Epithelial cell of proximal tubule (primary cell): ENCODE measurements around the gene MXD3. TPM values are rescaled to one million over a fixed set of nuclear protein-coding genes. Genes with fewer than 3 reads are reported as not detected.

Experiments
- DNase-seq: peaks from one replicate; pipeline ENCODE4 v3.0.0-alpha.2; 2011; ENCODE audit warnings: low read depth
- H3K4me3 ChIP-seq: 2 replicates; pipeline ENCODE4 v1.5.1; 2011; ENCODE audit warnings: low read depth, mild to moderate bottlenecking, low read length
- CTCF ChIP-seq: conservative IDR thresholded peaks from 2 replicates; pipeline ENCODE4 v1.5.1; 2012; ENCODE audit warnings: low read depth, mild to moderate bottlenecking, low read length
- total RNA-seq: library from RNA; depleted of rRNA; stranded (reverse); fragments of >200 nt; gene quantifications from 2 replicates; pipeline ENCODE4 v1.2.3, GENCODE V29; 2015

The MXD3 gene
- total RNA-seq, 1 donor from 2014 or later: 41.9 TPM

DNA sequence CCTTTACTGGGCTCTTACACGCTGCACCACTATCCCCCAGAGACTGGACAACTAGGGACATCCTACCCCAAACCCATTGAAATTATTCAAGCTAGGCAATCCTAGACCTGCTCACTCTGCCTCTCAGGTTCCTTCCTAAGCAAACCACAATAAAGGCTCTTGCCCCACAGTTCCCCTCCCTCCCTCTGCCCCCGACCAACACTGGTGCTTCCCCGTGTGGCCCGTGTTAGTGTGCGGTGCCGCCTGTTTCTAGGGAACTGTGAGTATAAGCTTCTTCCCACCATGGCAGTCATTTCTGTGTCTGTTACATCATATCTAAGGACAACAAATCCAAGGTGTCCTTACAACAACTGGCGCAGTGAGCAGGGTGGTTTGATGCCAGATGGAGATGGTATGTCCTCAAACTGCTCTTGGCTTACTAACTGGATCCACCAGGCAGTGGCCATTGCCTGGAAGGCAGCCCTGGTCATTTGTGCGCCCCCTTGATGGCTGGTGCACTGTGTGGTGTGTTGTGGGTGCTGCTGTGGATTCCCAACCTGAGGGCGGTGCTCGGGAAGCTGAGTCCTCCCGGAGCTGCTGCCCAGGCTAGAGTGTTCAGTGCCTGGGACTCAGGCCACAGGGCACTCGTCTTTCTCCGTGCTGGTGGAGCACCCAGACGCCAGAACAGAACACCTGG, 8.4 kb upstream of the MXD3 start:
- TF ChIP-seq CTCF: no peak
- H3K4me3 ChIP-seq: no peak overlapping the region
- no peak for DNase-seq

- TF ChIP-seq CTCF: peak; percentile 95
- H3K4me3 ChIP-seq: no peak overlapping the region
- DNase-seq: no peak
Measured at GRCh38 chr5:177317959-177318377, 6.3 kb upstream of the MXD3 start.

DNA sequence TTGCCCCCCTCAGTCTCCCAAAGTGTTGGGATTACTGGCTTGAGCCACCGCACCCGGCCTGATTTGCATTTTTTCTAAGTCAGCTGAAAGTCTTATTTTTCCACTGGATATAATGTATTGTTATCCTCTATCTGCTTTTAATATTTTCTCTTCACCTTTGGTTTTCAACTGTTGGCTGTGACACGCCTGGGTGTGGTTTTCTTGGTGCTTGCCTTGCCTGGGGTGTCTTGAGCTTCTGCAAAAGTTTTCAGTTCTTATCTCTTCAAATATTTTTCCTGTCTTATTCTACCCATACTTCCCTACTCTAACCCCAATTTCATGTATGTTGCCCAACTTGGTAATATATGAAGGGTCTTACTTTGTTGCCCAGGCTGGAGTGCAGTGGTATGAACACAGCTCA, 4.3 kb upstream of the MXD3 start:
- TF ChIP-seq CTCF: no peak
- DNase-seq: no peak
- H3K4me3 ChIP-seq: no peak overlapping the region

DNA sequence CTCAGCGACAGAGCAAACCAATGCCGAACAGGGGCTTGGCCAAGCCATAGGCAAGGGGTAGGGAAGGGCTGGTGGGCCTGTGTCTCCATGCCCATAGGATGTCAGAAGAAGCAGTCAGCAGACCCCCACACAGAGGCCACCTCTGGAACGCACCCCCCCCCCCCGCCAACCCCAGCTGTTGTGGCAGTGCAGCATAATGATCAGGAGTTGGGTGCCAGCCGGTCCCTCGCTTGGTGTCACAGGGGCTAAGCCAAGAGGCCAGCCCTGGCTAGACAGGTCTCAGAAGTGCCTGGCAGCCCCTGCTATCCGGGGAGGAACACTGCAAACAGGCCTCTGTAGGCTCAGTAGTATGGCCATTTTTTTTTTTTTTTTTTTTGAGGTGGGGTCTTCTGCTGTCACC, 3.7 kb upstream of the MXD3 start:
- H3K4me3 ChIP-seq: no peak overlapping the region
- TF ChIP-seq CTCF: no peak
- no peak for DNase-seq

DNA sequence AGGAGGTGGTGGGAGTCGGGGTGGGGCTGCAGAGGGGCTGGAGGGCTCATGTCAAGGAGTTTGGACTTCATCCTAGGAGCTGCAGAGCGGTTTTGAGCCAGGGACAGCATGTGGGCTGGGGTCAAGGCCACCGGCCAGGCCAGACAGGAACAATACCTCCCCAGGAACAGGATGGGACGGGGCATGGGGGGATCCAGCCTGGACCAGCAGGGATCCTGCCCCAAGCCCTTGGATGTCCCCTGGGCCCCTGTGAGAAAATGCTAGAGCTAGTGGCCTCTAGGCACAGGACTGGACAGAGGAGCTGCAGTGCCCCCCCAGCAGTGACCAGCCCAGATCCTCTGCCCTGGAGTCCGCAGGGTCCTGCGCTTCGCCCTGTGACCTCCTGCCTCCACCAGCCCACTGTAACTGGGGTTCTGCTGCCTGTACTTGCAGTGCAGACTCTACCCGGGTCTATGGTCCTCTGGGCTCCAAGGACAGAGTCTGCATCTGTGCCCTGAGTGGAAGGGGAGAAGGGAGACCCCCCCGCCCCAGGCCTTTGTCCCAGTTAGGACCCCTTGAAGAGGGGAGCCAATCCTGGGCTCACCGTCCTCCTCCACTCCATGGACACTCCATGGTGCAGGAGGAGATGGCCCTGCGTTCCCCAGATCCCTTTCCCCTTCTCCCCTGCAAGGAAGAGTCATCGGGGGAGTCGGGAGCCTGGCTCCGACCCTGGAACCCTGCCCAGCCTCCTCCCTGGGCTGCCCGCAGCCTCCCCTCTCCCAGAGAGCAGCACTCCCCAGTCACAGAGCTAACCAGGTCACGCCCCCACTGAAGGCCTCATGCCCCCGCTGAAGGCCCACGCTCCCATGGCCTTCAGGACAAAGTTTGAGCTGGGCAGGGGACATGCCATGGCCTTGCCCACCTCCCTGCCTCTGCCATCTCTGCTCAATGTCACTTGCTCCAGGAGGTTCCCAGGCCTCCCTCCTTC, 3.0 kb upstream of the MXD3 start:
- DNase-seq: no peak
- H3K4me3 ChIP-seq: no peak overlapping the region
- no peak for TF ChIP-seq CTCF

DNA sequence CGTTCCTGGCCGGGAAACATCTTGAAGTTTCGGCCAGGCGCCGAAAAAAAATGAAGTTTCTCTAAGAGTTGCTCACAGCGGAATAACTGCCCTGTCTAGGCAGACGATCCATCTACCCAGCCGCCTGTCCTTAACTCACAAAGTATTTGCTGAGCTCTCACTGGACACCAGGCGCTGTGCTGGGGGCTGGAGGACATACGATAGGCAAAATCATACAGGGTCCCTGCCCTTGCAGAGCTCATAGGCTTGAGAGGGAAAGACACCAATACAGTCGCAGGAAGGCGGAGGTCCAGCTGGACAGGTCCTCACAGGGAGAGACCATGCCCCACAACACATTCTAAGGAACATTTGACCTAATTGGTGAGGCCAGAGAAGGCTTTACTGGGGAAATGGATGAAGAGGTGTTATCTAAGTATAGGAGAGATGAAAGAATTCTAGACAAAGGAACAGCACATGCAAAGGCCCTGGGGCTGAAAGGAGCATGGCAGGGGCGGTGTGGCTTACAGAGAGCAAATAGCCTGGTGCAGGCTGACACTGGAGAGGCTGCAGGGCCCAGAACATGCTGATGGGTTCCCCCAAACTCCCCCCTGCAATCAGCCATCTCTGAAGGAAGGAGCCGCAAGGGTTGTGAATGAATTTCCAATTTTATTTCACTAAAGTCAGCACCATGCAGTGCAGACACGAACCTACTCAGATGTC, 2.0 kb upstream of the MXD3 start:
- no peak overlapping the region for H3K4me3 ChIP-seq
- no peak for DNase-seq
- TF ChIP-seq CTCF: no peak
